ENCODE data around the gene DLK1.

DNA sequence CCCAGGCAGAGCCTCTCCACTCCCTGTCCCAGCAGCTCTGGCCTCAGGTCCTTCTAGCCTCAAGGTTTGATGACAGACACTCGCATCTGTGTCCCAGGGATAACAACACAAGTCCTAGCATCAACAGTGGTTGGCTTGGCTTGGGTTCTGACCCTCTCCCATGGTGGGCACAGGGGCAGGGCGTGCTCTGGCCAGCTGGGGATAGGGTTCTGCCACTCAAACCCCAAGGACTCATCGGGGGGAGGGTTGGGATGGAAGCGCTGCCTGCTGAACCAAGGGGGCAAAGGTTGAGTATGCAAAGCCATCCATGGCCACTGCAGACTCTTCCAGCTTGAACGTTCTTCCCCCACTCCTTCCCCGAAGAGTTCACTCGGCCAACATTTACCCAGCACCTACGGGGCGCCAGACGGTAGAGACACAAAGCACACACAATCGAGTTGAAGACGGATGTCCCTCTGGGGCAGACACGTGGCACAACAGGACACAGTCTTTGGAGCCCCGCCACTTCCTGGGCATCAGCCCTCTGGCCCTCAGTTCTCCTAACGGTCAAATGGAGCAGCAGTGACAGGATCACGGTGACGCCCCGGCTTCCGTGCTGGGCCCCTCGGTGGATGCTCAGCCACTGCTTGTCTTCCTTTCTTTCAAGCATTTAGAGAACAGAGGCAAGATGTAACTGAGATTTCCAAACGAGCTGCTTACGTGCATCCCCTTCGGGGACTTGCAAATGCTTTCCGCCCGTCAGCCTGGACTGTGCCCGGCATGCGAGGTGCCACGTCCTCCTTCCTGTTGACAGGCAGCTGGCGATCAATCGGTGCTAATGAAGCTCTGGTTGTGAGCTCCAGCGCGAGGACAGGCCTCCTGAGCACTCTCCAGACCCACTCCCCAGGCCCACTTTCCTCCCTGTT lies 42.6 kb downstream of the DLK1 start:
- TF ChIP-seq, protein P1, sequence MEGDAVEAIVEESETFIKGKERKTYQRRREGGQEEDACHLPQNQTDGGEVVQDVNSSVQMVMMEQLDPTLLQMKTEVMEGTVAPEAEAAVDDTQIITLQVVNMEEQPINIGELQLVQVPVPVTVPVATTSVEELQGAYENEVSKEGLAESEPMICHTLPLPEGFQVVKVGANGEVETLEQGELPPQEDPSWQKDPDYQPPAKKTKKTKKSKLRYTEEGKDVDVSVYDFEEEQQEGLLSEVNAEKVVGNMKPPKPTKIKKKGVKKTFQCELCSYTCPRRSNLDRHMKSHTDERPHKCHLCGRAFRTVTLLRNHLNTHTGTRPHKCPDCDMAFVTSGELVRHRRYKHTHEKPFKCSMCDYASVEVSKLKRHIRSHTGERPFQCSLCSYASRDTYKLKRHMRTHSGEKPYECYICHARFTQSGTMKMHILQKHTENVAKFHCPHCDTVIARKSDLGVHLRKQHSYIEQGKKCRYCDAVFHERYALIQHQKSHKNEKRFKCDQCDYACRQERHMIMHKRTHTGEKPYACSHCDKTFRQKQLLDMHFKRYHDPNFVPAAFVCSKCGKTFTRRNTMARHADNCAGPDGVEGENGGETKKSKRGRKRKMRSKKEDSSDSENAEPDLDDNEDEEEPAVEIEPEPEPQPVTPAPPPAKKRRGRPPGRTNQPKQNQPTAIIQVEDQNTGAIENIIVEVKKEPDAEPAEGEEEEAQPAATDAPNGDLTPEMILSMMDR (IDR thresholded peaks at IDR 0.05) = no peak
- no peak for TF ChIP-seq ZFX (IDR thresholded peaks at IDR 0.05; ENCODE audit: borderline replicate concordance)
